Endothelial cell of umbilical vein (primary cell): Measurements from ENCODE around the gene IGSF6.
"Not testable (repeated sequence)": the region's sequence is repeated elsewhere in the genome, so short reads cannot be mapped to it uniquely, and the experiment has no call there.

ENCODE experiments used
- CTCF ChIP-seq, 2 donors: IDR thresholded peaks; 1 replicate in 1 of 2; 2 replicates in 1 of 2; pipeline ENCODE4 v1.5.1; 2011; ENCODE audit warnings: low read length in 2 of 2, mild to moderate bottlenecking in 2 of 2, moderate library complexity in 2 of 2, control low read depth in 1 of 2, inconsistent platforms in 1 of 2, low read depth in 1 of 2; ENCODE audit not compliant: insufficient read depth in 1 of 2; ENCODE audit errors: extremely low read depth in 1 of 2
- EZH2 ChIP-seq: IDR thresholded peaks from 2 replicates; pipeline ENCODE4 v1.6.1; 2012; ENCODE audit warnings: borderline replicate concordance, low read depth, mild to moderate bottlenecking, moderate library complexity, low read length, inconsistent platforms; ENCODE audit not compliant: severe bottlenecking
- MYC ChIP-seq: IDR thresholded peaks from one replicate; pipeline ENCODE4 v1.6.1; 2011; ENCODE audit warnings: mild to moderate bottlenecking, low read depth, low read length
- POLR2A ChIP-seq: IDR thresholded peaks from 2 replicates; pipeline ENCODE4 v1.6.1; 2012; ENCODE audit warnings: low read depth, mild to moderate bottlenecking, control low read depth, low read length
- POLR2AphosphoS5 ChIP-seq: IDR thresholded peaks from 2 replicates; pipeline ENCODE4 v1.6.1; 2012; ENCODE audit warnings: low read depth, mild to moderate bottlenecking, control low read depth, low read length, moderate library complexity; ENCODE audit not compliant: insufficient read depth
- TF ChIP-seq, protein P1 (sequence below): IDR thresholded peaks from 2 replicates; pipeline ENCODE4 v1.6.1; 2011; ENCODE audit not compliant: insufficient read depth, insufficient read length

- TF ChIP-seq CTCF (IDR thresholded peaks at IDR 0.05; ENCODE audit: extremely low read depth in 1 of 2, insufficient read depth in 1 of 2, low read depth in 1 of 2, low read length in 2 of 2); EZH2; MYC; POLR2AphosphoS5; POLR2A: not testable (repeated sequence)
- TF ChIP-seq, protein P1, sequence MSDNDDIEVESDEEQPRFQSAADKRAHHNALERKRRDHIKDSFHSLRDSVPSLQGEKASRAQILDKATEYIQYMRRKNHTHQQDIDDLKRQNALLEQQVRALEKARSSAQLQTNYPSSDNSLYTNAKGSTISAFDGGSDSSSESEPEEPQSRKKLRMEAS, result not testable (repeated sequence)
Measured at GRCh38 chr16:21629616-21630539, 22.5 kb downstream of the IGSF6 start.
